ENCODE measurements around the gene PRUNE2. TPM values are rescaled to one million over a fixed set of nuclear protein-coding genes. Genes with fewer than 3 reads are reported as not detected.

The PRUNE2 gene
- total RNA-seq, 1 donor from 2014 or later = 6.7 TPM

GRCh38 chr9:76798527-76798926 lies 107.4 kb downstream of the PRUNE2 start:
- peaks cover 2% of the 10 kb centered on the region for H3K27me3 Mint-ChIP-seq (ENCODE audit: unreplicated experiment)
- H3K4me1 Mint-ChIP-seq (ENCODE audit: unreplicated experiment) = peaks cover 6% of the 10 kb centered on the region
- no peak for DNase-seq (ENCODE audit: low spot score)
- no peak overlapping the region for H3K27ac Mint-ChIP-seq (ENCODE audit: unreplicated experiment)
- H3K4me3 Mint-ChIP-seq (ENCODE audit: unreplicated experiment) = no peak overlapping the region
- H3K36me3 Mint-ChIP-seq (ENCODE audit: low read depth, unreplicated experiment) = no peaks in the 10 kb centered on the region
- no peak for TF ChIP-seq CTCF (IDR thresholded peaks at IDR 0.05; ENCODE audit: unreplicated experiment)
- H3K9me3 Mint-ChIP-seq (ENCODE audit: unreplicated experiment) = no peaks in the 10 kb centered on the region

GRCh38 chr9:76796296-76796695 lies 109.6 kb downstream of the PRUNE2 start:
- TF ChIP-seq CTCF (IDR thresholded peaks at IDR 0.05; ENCODE audit: unreplicated experiment) = no peak
- H3K4me3 Mint-ChIP-seq (ENCODE audit: unreplicated experiment) = no peak overlapping the region

GRCh38 chr9:76793784-76794431 lies 112.0 kb downstream of the PRUNE2 start:
- TF ChIP-seq CTCF (IDR thresholded peaks at IDR 0.05; ENCODE audit: unreplicated experiment) = no peak
- Mint-ChIP-seq H3K4me1 (ENCODE audit: unreplicated experiment) (no peaks in the 10 kb centered on the region), H3K27me3 (ENCODE audit: unreplicated experiment) (peaks cover 2% of the 10 kb centered on the region), H3K4me3 (ENCODE audit: unreplicated experiment) (no peak overlapping the region), H3K9me3 (ENCODE audit: unreplicated experiment) (no peaks in the 10 kb centered on the region), H3K27ac (ENCODE audit: unreplicated experiment) (no peak overlapping the region), H3K36me3 (ENCODE audit: low read depth, unreplicated experiment) (no peaks in the 10 kb centered on the region)
- no peak for DNase-seq (ENCODE audit: low spot score)

More at GRCh38 chr9:76796296-76796695, 109.6 kb downstream of the PRUNE2 start:
- Mint-ChIP-seq H3K27me3 (ENCODE audit: unreplicated experiment) (peaks cover 2% of the 10 kb centered on the region), H3K36me3 (ENCODE audit: low read depth, unreplicated experiment) (no peaks in the 10 kb centered on the region), H3K27ac (ENCODE audit: unreplicated experiment) (no peak overlapping the region), H3K4me1 (ENCODE audit: unreplicated experiment) (no peaks in the 10 kb centered on the region), H3K9me3 (ENCODE audit: unreplicated experiment) (no peaks in the 10 kb centered on the region)
- no peak for DNase-seq (ENCODE audit: low spot score)

- no peaks in the 10 kb centered on the region for H3K36me3 Mint-ChIP-seq (ENCODE audit: low read depth, unreplicated experiment)
- no peaks in the 10 kb centered on the region for H3K9me3 Mint-ChIP-seq (ENCODE audit: unreplicated experiment)
- H3K4me1 Mint-ChIP-seq (ENCODE audit: unreplicated experiment) = no peaks in the 10 kb centered on the region
- no peak overlapping the region for H3K4me3 Mint-ChIP-seq (ENCODE audit: unreplicated experiment)
- TF ChIP-seq CTCF (IDR thresholded peaks at IDR 0.05; ENCODE audit: unreplicated experiment) = no peak
- no peak overlapping the region for H3K27ac Mint-ChIP-seq (ENCODE audit: unreplicated experiment)
- no peaks in the 10 kb centered on the region for H3K27me3 Mint-ChIP-seq (ENCODE audit: unreplicated experiment)
- no peak for DNase-seq (ENCODE audit: low spot score)
Measured at GRCh38 chr9:76789840-76790239, 116.1 kb downstream of the PRUNE2 start.

GRCh38 chr9:76787677-76788076 lies 118.2 kb downstream of the PRUNE2 start:
- DNase-seq (ENCODE audit: low spot score) = no peak
- Mint-ChIP-seq H3K4me3 (ENCODE audit: unreplicated experiment) (no peak overlapping the region), H3K27me3 (ENCODE audit: unreplicated experiment) (no peaks in the 10 kb centered on the region), H3K27ac (ENCODE audit: unreplicated experiment) (no peak overlapping the region), H3K36me3 (ENCODE audit: low read depth, unreplicated experiment) (no peaks in the 10 kb centered on the region), H3K4me1 (ENCODE audit: unreplicated experiment) (no peaks in the 10 kb centered on the region), H3K9me3 (ENCODE audit: unreplicated experiment) (no peaks in the 10 kb centered on the region)
- no peak for TF ChIP-seq CTCF (IDR thresholded peaks at IDR 0.05; ENCODE audit: unreplicated experiment)
